Measurements from ENCODE around the gene CACNA1E.

Gene CACNA1E

DNA sequence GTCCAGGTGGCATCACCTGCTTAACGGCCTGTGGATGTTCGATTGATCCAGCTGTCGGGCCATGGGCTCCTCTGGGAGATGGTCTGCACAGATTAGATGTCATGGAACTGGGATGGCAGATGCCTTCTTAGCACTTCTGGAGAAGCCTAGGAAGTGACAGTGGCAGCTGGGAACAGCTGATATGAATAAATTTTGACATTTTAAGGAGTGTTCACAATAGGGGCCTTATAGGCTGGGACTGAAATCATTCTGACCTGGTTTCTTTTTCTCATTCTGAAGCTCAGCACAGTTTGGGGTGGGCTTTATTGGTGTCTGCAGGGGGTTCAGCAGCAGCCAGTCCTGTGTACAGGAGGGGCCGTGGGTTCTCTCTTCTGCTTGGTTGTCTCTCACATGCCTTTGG is 175.3 kb downstream of the CACNA1E start:
- H3K4me1 ChIP-seq (ENCODE audit: control insufficient read depth, insufficient read depth, low read length), result no peaks in the 10 kb centered on the region
- no peak overlapping the region for H3K4me3 ChIP-seq (ENCODE audit: low read depth, low read length)
- H3K27ac ChIP-seq (ENCODE audit: low read depth, low read length), result no peak overlapping the region
- no peaks in the 10 kb centered on the region for H3K27me3 ChIP-seq (ENCODE audit: control insufficient read depth, insufficient read depth, low read length)
- H3K36me3 ChIP-seq (ENCODE audit: control insufficient read depth, insufficient read depth, low read length), result no peaks in the 10 kb centered on the region
- H3K9me3 ChIP-seq (ENCODE audit: control insufficient read depth, insufficient read depth, low read depth, low read length), result peaks cover under 1% of the 10 kb centered on the region; the same call in 1 of the 2 replicates
- no peak overlapping the region for H3K9ac ChIP-seq (ENCODE audit: low read length)

DNA sequence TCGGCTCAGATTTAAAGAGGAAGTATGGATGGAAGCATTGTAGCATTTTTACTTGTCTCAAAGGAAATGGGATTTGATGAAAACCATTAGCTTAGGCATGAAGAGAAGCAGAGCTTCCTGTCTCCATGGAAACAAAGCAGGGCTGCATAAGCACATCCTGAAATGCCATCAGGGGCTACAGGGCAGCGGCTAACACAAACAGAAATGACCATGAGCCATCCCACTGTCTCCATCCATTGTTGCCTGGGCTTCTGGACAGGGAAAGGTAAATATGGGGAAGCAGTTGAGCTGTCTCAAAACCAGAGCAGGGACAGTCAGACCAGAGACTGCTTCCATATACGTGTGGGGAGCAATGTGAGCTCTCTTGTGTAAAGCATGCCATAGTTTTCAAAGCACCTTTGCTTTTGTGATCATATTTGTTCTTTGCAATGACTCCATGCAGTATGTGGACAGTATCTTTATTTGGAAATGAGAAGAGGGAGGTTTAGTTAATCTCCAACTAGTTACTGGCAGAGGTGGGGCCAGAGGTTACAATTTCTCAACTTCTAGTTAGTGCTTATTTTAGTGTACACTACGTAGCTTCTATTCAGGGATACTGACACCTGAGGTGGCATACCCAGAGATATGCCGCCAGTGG is 176.1 kb downstream of the CACNA1E start:
- no peak overlapping the region for H3K4me3 ChIP-seq (ENCODE audit: low read depth, low read length)
- no peak overlapping the region for H3K9ac ChIP-seq (ENCODE audit: low read length)
- H3K27me3 ChIP-seq (ENCODE audit: control insufficient read depth, insufficient read depth, low read length), result no peaks in the 10 kb centered on the region
- H3K36me3 ChIP-seq (ENCODE audit: control insufficient read depth, insufficient read depth, low read length), result no peaks in the 10 kb centered on the region
- H3K9me3 ChIP-seq (ENCODE audit: control insufficient read depth, insufficient read depth, low read depth, low read length), result no peaks in the 10 kb centered on the region
- H3K27ac ChIP-seq (ENCODE audit: low read depth, low read length), result no peak overlapping the region
- no peaks in the 10 kb centered on the region for H3K4me1 ChIP-seq (ENCODE audit: control insufficient read depth, insufficient read depth, low read length)

DNA sequence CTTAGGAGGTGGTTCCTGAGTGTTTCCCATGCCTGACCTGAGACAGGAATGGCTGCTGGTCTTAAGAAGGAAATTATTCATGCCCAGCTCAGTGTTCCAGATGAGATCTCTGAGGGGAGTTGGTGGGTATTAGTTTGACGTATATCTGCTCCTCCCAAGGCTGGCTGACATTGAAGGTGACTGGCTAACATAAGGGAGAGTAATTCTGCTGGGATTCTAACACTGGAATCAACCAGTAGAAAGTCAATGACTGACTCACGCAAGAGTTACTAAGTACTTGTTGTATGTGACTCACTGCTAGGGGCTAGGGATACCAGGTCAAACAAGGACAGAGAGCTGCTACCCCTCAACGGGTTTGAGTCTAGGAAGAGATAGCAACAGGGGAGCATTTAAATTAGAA is 177.3 kb downstream of the CACNA1E start:
- Histone ChIP-seq H3K27ac (ENCODE audit: low read depth, low read length) (no peak overlapping the region), H3K4me3 (ENCODE audit: low read depth, low read length) (no peak overlapping the region), H3K36me3 (ENCODE audit: control insufficient read depth, insufficient read depth, low read length) (no peaks in the 10 kb centered on the region), H3K9ac (ENCODE audit: low read length) (no peak overlapping the region), H3K9me3 (ENCODE audit: control insufficient read depth, insufficient read depth, low read depth, low read length) (no peaks in the 10 kb centered on the region), H3K27me3 (ENCODE audit: control insufficient read depth, insufficient read depth, low read length) (no peaks in the 10 kb centered on the region), H3K4me1 (ENCODE audit: control insufficient read depth, insufficient read depth, low read length) (no peaks in the 10 kb centered on the region)

DNA sequence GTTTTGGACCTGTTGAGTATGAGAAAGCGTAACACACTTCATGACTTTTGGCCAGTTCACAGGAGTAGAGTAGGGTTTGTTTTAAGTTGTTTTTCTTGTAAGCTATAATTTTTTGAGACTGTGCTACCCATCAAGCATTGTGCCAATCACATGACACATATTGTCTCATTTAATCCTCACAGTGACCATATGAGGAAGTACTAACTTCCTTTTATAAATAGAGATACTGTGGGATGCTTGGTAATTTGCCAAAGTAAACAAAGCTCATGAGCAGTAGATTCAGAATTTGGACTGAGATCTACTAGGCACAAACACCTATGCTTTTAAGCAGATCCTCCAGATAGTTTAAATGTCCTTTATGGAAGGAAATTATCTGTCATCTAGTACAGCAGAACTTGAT is 178.3 kb downstream of the CACNA1E start:
- H3K4me3 ChIP-seq (ENCODE audit: low read depth, low read length), result no peak overlapping the region
- no peaks in the 10 kb centered on the region for H3K36me3 ChIP-seq (ENCODE audit: control insufficient read depth, insufficient read depth, low read length)
- H3K9me3 ChIP-seq (ENCODE audit: control insufficient read depth, insufficient read depth, low read depth, low read length), result no peaks in the 10 kb centered on the region
- H3K27me3 ChIP-seq (ENCODE audit: control insufficient read depth, insufficient read depth, low read length), result no peaks in the 10 kb centered on the region
- H3K9ac ChIP-seq (ENCODE audit: low read length), result no peak overlapping the region
- no peak overlapping the region for H3K27ac ChIP-seq (ENCODE audit: low read depth, low read length)
- no peaks in the 10 kb centered on the region for H3K4me1 ChIP-seq (ENCODE audit: control insufficient read depth, insufficient read depth, low read length)

DNA sequence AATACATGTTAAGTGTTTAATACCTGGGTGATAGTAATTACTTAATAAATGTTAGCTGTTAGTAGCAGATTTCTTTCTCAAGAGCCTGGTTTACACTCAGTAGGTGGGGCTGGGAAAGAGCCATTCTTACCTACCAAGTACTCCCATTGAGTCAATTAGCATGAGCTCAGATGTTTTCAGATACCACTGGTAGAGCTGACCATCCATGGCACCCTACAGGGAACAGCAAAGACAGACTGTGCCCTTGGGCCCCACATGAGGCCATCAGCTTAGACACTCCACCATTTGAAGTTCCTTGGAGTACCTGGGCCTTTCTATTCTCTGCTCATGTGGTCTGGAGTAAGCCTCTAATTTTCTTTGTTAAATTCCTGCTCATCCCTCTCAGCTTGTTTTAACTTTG is 179.3 kb downstream of the CACNA1E start:
- H3K27me3 ChIP-seq (ENCODE audit: control insufficient read depth, insufficient read depth, low read length), result no peaks in the 10 kb centered on the region

DNA sequence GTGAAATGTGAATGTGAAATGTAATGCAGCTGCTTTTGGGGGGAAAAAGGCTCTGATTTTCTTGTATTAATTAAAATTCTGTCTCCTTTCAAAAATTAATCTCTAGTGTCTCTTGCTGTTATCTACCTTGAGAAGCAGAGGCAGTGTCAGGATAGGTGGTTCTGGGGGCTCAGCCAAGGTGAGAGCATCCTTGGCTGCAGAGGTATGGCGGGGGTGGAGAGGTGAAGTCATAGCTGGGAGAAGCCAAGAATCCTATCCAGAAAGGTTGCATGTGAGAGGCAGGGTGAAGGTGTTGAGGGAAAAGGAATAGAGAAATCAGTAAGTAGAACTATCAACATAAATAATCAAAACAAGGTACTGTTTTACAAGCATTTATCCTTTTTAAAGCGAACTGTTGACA is 181.2 kb downstream of the CACNA1E start:
- no peaks in the 10 kb centered on the region for H3K36me3 ChIP-seq (ENCODE audit: control insufficient read depth, insufficient read depth, low read length)

More for the DNA sequence above, 179.3 kb downstream of the CACNA1E start:
- Histone ChIP-seq H3K9me3 (ENCODE audit: control insufficient read depth, insufficient read depth, low read depth, low read length) (no peaks in the 10 kb centered on the region), H3K27ac (ENCODE audit: low read depth, low read length) (no peak overlapping the region), H3K9ac (ENCODE audit: low read length) (no peak overlapping the region), H3K36me3 (ENCODE audit: control insufficient read depth, insufficient read depth, low read length) (no peaks in the 10 kb centered on the region), H3K4me1 (ENCODE audit: control insufficient read depth, insufficient read depth, low read length) (no peaks in the 10 kb centered on the region), H3K4me3 (ENCODE audit: low read depth, low read length) (no peak overlapping the region)

DNA sequence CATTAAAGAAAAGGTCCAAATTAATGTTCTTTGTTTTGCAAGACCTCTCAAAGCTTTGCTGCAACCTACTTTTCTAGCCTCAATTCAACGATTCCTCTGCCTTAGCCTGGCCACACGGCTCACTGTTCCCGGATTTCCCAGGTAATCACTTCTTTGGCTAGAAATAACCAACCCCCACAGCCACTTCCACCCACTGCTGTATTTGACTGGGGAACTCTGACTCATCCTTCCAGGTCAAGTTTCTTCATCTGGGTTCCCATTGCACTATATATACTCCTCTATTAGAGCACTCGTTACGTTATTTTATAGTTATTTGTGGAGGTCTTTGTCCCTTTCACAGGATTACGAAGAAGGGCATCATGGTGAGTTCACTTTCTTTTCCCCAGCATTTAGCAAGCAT is 185.9 kb downstream of the CACNA1E start:
- H3K9ac ChIP-seq (ENCODE audit: low read length), result no peak overlapping the region
- no peak overlapping the region for H3K27ac ChIP-seq (ENCODE audit: low read depth, low read length)
- no peaks in the 10 kb centered on the region for H3K27me3 ChIP-seq (ENCODE audit: control insufficient read depth, insufficient read depth, low read length)
- no peak overlapping the region for H3K4me3 ChIP-seq (ENCODE audit: low read depth, low read length)
- H3K9me3 ChIP-seq (ENCODE audit: control insufficient read depth, insufficient read depth, low read depth, low read length), result no peaks in the 10 kb centered on the region
- H3K36me3 ChIP-seq (ENCODE audit: control insufficient read depth, insufficient read depth, low read length), result no peaks in the 10 kb centered on the region
- 0 out of 2 replicates have a peak, but pooled peaks cover 3% of the 10 kb centered on the region for H3K4me1 ChIP-seq (ENCODE audit: control insufficient read depth, insufficient read depth, low read length)

More for the DNA sequence above, 181.2 kb downstream of the CACNA1E start:
- no peak overlapping the region for H3K27ac ChIP-seq (ENCODE audit: low read depth, low read length)
- H3K9me3 ChIP-seq (ENCODE audit: control insufficient read depth, insufficient read depth, low read depth, low read length), result no peaks in the 10 kb centered on the region
- H3K9ac ChIP-seq (ENCODE audit: low read length), result no peak overlapping the region
- H3K4me1 ChIP-seq (ENCODE audit: control insufficient read depth, insufficient read depth, low read length), result 0 out of 2 replicates have a peak, but pooled peaks cover 3% of the 10 kb centered on the region
- no peak overlapping the region for H3K4me3 ChIP-seq (ENCODE audit: low read depth, low read length)
- H3K27me3 ChIP-seq (ENCODE audit: control insufficient read depth, insufficient read depth, low read length), result no peaks in the 10 kb centered on the region

- no peaks in the 10 kb centered on the region for H3K36me3 ChIP-seq (ENCODE audit: control insufficient read depth, insufficient read depth, low read length)
- no peak overlapping the region for H3K4me3 ChIP-seq (ENCODE audit: low read depth, low read length)
- no peaks in the 10 kb centered on the region for H3K4me1 ChIP-seq (ENCODE audit: control insufficient read depth, insufficient read depth, low read length)
- no peak overlapping the region for H3K9ac ChIP-seq (ENCODE audit: low read length)
- H3K27ac ChIP-seq (ENCODE audit: low read depth, low read length), result no peak overlapping the region
- H3K9me3 ChIP-seq (ENCODE audit: control insufficient read depth, insufficient read depth, low read depth, low read length), result no peaks in the 10 kb centered on the region
- H3K27me3 ChIP-seq (ENCODE audit: control insufficient read depth, insufficient read depth, low read length), result no peaks in the 10 kb centered on the region
Measured at GRCh38 chr1:181674617-181675016, 191.3 kb downstream of the CACNA1E start.

DNA sequence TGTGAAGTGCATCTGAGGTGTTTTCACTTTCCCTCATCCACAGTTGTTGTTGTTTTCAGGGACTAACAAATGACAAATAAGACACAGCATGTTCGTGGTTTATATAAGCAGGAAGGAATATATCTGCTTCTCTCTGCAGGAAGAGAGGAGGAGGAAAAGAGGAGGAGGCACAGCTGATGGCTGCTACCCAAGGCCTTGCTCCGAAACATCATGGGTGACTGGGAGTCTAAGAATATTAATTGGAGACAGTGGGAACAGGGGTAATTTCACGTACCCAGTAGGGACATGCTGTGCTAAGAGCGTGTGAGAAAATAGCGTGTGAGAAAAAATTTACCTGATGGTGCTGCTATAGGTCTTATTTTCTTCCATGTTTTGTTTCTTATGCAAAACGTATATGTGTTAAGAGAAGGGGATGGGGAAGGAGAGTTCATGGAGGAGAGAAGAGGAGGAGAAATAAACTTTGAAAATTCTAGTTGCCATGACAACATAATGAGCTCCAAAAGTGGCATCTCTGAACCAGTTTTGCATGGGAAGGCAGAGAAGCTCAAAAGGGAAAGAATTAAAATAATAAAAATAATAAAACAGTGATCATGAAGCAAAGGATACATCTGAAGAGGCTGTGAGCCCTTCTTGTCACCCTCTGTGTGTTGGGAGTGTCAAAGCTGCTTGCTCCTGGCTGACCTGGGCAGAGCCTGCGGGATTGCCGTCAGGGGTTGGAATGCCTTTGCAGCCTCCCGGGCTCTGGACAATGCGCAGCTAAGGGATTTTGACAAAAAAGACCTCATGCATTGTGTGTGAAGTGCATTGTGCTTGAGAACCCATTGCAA is 192.0 kb downstream of the CACNA1E start:
- Histone ChIP-seq H3K36me3 (ENCODE audit: control insufficient read depth, insufficient read depth, low read length) (no peaks in the 10 kb centered on the region), H3K27ac (ENCODE audit: low read depth, low read length) (no peak overlapping the region), H3K4me3 (ENCODE audit: low read depth, low read length) (no peak overlapping the region), H3K9ac (ENCODE audit: low read length) (no peak overlapping the region), H3K9me3 (ENCODE audit: control insufficient read depth, insufficient read depth, low read depth, low read length) (no peaks in the 10 kb centered on the region), H3K27me3 (ENCODE audit: control insufficient read depth, insufficient read depth, low read length) (no peaks in the 10 kb centered on the region), H3K4me1 (ENCODE audit: control insufficient read depth, insufficient read depth, low read length) (no peaks in the 10 kb centered on the region)

- H3K9me3 ChIP-seq (ENCODE audit: control insufficient read depth, insufficient read depth, low read depth, low read length), result no peaks in the 10 kb centered on the region
- H3K4me1 ChIP-seq (ENCODE audit: control insufficient read depth, insufficient read depth, low read length), result no peaks in the 10 kb centered on the region
- no peak overlapping the region for H3K9ac ChIP-seq (ENCODE audit: low read length)
- H3K36me3 ChIP-seq (ENCODE audit: control insufficient read depth, insufficient read depth, low read length), result no peaks in the 10 kb centered on the region
- no peak overlapping the region for H3K27ac ChIP-seq (ENCODE audit: low read depth, low read length)
- no peaks in the 10 kb centered on the region for H3K27me3 ChIP-seq (ENCODE audit: control insufficient read depth, insufficient read depth, low read length)
- H3K4me3 ChIP-seq (ENCODE audit: low read depth, low read length), result no peak overlapping the region
Measured at GRCh38 chr1:181675918-181676190, 192.5 kb downstream of the CACNA1E start.

- H3K27ac ChIP-seq (ENCODE audit: low read depth, low read length), result no peak overlapping the region
- H3K27me3 ChIP-seq (ENCODE audit: control insufficient read depth, insufficient read depth, low read length), result no peaks in the 10 kb centered on the region
- no peaks in the 10 kb centered on the region for H3K9me3 ChIP-seq (ENCODE audit: control insufficient read depth, insufficient read depth, low read depth, low read length)
- no peak overlapping the region for H3K9ac ChIP-seq (ENCODE audit: low read length)
- H3K4me3 ChIP-seq (ENCODE audit: low read depth, low read length), result no peak overlapping the region
- no peaks in the 10 kb centered on the region for H3K4me1 ChIP-seq (ENCODE audit: control insufficient read depth, insufficient read depth, low read length)
- no peaks in the 10 kb centered on the region for H3K36me3 ChIP-seq (ENCODE audit: control insufficient read depth, insufficient read depth, low read length)
Measured at GRCh38 chr1:181676269-181676668, 193.0 kb downstream of the CACNA1E start.
